Retinal pigment epithelial cell (primary cell): ENCODE measurements around the gene VPS36.
"Not testable (repeated sequence)": the region's sequence is repeated elsewhere in the genome, so short reads cannot be mapped to it uniquely, and the experiment has no call there.

Experiments used
- DNase-seq: peaks from one replicate; pipeline ENCODE4 v3.0.0-alpha.2; 2010; ENCODE audit warnings: low read depth
- H3K4me3 ChIP-seq: 2 replicates; pipeline ENCODE4 v1.5.1; 2011; ENCODE audit warnings: mild to moderate bottlenecking, low read length, control low read depth, moderate library complexity
- CTCF ChIP-seq: conservative IDR thresholded peaks from 2 replicates; pipeline ENCODE4 v1.5.1; 2011; ENCODE audit warnings: low read depth, low read length, control low read depth, inconsistent platforms

VPS36 gene

DNA sequence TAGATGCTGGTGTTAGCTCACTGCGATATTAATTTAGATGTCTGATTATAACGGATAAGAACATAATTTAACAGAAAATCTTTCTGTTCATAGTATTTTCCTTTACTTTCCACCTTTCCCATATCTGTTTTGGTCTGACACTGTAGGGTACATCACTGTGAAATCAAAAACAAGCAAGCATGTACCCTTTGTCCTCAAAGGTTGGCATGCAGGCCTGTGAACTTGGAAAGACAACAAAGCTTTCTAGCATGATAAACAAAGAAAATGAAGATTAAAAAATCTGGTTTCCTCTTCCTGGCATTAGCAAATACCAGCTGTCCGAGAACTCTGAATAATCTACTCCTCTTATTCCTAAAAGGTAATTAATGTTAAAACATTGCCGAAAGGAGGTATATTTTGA is 76.0 kb downstream of the VPS36 start:
- no peak for TF ChIP-seq CTCF
- no peak for DNase-seq
- no peak overlapping the region for H3K4me3 ChIP-seq

DNA sequence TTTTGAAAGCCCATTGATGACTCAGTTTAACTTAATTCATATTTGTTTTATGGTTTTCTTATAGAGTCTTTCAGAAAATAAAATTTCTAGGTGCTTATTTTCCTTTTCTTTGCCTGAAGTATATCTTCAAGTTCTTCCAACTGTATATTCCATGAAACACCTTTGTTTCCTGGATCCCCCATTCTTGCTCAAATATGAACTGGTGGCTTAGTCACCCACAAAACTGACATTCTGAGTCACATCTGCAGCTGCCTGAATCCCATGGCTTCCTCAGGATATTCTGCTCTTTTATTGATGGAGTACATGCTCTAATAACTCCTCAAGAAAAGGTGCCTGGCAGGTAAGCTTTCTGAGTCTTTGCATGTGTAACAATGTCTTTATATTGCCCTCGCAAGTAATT is 77.2 kb downstream of the VPS36 start:
- H3K4me3 ChIP-seq, DNase-seq: not testable (repeated sequence)

- TF ChIP-seq CTCF = no peak
- H3K4me3 ChIP-seq = no peak overlapping the region
- no peak for DNase-seq
Observed at GRCh38 chr13:52371736-52372247, 78.6 kb downstream of the VPS36 start.

- no peak for TF ChIP-seq CTCF
- DNase-seq = no peak
- H3K4me3 ChIP-seq = no peak overlapping the region
Observed at GRCh38 chr13:52366291-52366690, 84.1 kb downstream of the VPS36 start.
